ENCODE measurements around the gene TES. TPM values are rescaled to one million over a fixed set of nuclear protein-coding genes. Genes with fewer than 3 reads are reported as not detected.

The TES gene
- total and polyA plus RNA-seq, 2 of the 13 experiments (the other 11 are each of a cell fraction or from before 2014, with no cell fraction given), result 21.6 to 23.0 TPM

- Histone ChIP-seq H3K79me2 (ENCODE audit: insufficient read depth, low read length) (peaks cover 21% of the 10 kb centered on the region), H3K4me2 (ENCODE audit: low read depth, low read length) (no peak overlapping the region), H4K20me1 (ENCODE audit: insufficient read depth, low read length) (no peaks in the 10 kb centered on the region), H3K27me3 (ENCODE audit: control insufficient read depth in 1 of 2, insufficient read depth in 2 of 2, low read length in 2 of 2) (no peaks in the 10 kb centered on the region), H3K27ac (ENCODE audit: extremely low read length, insufficient read depth, low read length) (no peak overlapping the region), H2AFZ (ENCODE audit: low read length) (no peak overlapping the region), H3K9ac (ENCODE audit: insufficient read depth, low read depth, low read length) (no peak overlapping the region), H3K9me3 (ENCODE audit: low read length) (no peaks in the 10 kb centered on the region), H3K4me1 (ENCODE audit: insufficient read depth, low read length) (peaks cover 15% of the 10 kb centered on the region), H3K36me3 (replicated peaks in 1 of 2; ENCODE audit: control insufficient read depth in 1 of 2, insufficient read depth in 2 of 2, low read length in 2 of 2) (no peaks in the 10 kb centered on the region), H3K4me3 (replicated peaks in 1 of 3; ENCODE audit: insufficient read depth in 1 of 3, low read depth in 2 of 3, low read length in 3 of 3) (no peak overlapping the region)
- CTCF ChIA-PET (ENCODE audit: low intra/inter-chr PET ratio, low total read pairs), result no interaction called here
- POLR2A ChIA-PET, result no interaction called here
- FAIRE-seq (no peak), ATAC-seq (no peak), DNase-seq (ENCODE audit: low spot score) (no peak)
- in situ Hi-C loops (cut with HindIII; ENCODE audit: extremely low pct_ligation_motif_present, low pct_unique_long_range_greater_than_20kb) (no loop called here), intact Hi-C loops (cut with micrococcal nuclease; ENCODE audit: unreplicated experiment) (no loop called here)
- TF ChIP-seq EZH2 (conservative IDR thresholded peaks at IDR 0.05; ENCODE audit: low read depth, low read length) (no peak), ZNF232 (CRISPR knock-in tag; IDR thresholded peaks at IDR 0.05; ENCODE audit: borderline replicate concordance) (no peak), ZSCAN20 (CRISPR knock-in tag; IDR thresholded peaks at IDR 0.05; ENCODE audit: borderline replicate concordance) (no peak), ZNF432 (CRISPR knock-in tag; IDR thresholded peaks at IDR 0.05; ENCODE audit: borderline replicate concordance) (no peak), BATF2 (CRISPR knock-in tag; IDR thresholded peaks at IDR 0.05) (no peak), MLLT10 (CRISPR knock-in tag; IDR thresholded peaks at IDR 0.05) (no peak), SCMH1 (CRISPR knock-in tag; IDR thresholded peaks at IDR 0.05; ENCODE audit: borderline replicate concordance) (no peak), ZNF383 (CRISPR knock-in tag; IDR thresholded peaks at IDR 0.05; ENCODE audit: borderline replicate concordance) (no peak), MTF1 (CRISPR knock-in tag; IDR thresholded peaks at IDR 0.05) (no peak), ARNT (IDR thresholded peaks at IDR 0.05) (no peak), FOSL1 (CRISPR knock-in tag; IDR thresholded peaks at IDR 0.05; ENCODE audit: borderline replicate concordance) (no peak), DPF2 (CRISPR knock-in tag; IDR thresholded peaks at IDR 0.05; ENCODE audit: borderline replicate concordance, low read depth) (no peak), MYPOP (CRISPR knock-in tag; IDR thresholded peaks at IDR 0.05) (no peak), TEAD2 (CRISPR knock-in tag; IDR thresholded peaks at IDR 0.05) (no peak)
- 52% methylated on average over 4 of the region's 4 CpGs for WGBS (ENCODE audit: low lambda C conversion rate)
- no TSS peak for BruUV-seq (replicated peaks)
Measured at GRCh38 chr7:116218051-116218645, 7.8 kb downstream of the TES start.

Data from HepG2 (cell line).